SK-N-SH treated with all-trans-retinoic acid at 6 μM for 48 hours (cell line): ENCODE results near the gene SLAMF7.
"Not testable (repeated sequence)": the region's sequence is repeated elsewhere in the genome, so short reads cannot be mapped to it uniquely, and the experiment has no call there.

Experiments
- ATAC-seq: fragments of 200-7000 bp; cut with Tn5 transposase; 3 replicates; pipeline ENCODE4 v1.9.1; 2020; ENCODE audit warnings: mild to moderate bottlenecking, moderate library complexity
- ARNTL ChIP-seq: fragments of 450-650 bp; formaldehyde crosslinking; IDR thresholded peaks from 2 replicates; pipeline ENCODE4 v1.5.0; 2020; ENCODE audit warnings: low read depth, mild to moderate bottlenecking, moderate library complexity, borderline replicate concordance
- BACH2 ChIP-seq: fragments of 250-450 bp; sonication (Bioruptor Pico); IDR thresholded peaks from 2 replicates; pipeline ENCODE4 v1.9.0; 2021; ENCODE audit warnings: mild to moderate bottlenecking, borderline replicate concordance
- CSDC2 ChIP-seq: fragments of 250-450 bp; sonication (Bioruptor Pico); IDR thresholded peaks from 2 replicates; pipeline ENCODE4 v1.5.0; 2020; ENCODE audit warnings: mild to moderate bottlenecking, moderate library complexity
- GLIS3 ChIP-seq: fragments of 250-450 bp; sonication (Bioruptor Pico); IDR thresholded peaks from 2 replicates; pipeline ENCODE4 v1.5.0; 2020; ENCODE audit warnings: mild to moderate bottlenecking, moderate library complexity
- ISL1 ChIP-seq: fragments of 250-450 bp; sonication (Bioruptor Pico); IDR thresholded peaks from 2 replicates; pipeline ENCODE4 v2.1.2; 2022; ENCODE audit warnings: mild to moderate bottlenecking, moderate library complexity
- OSR1 ChIP-seq: fragments of 250-450 bp; sonication (Bioruptor Pico); IDR thresholded peaks from 2 replicates; pipeline ENCODE4 v1.8.0; 2022; ENCODE audit warnings: moderate library complexity, mild to moderate bottlenecking, inconsistent platforms
- PPARA ChIP-seq: fragments of 250-450 bp; sonication (Bioruptor Pico); IDR thresholded peaks from 2 replicates; pipeline ENCODE4 v1.5.0; 2020; ENCODE audit warnings: mild to moderate bottlenecking, borderline replicate concordance
- RARB ChIP-seq: fragments of 250-450 bp; sonication (Bioruptor Pico); IDR thresholded peaks from 2 replicates; pipeline ENCODE4 v1.8.0; 2021; ENCODE audit warnings: mild to moderate bottlenecking, moderate library complexity
- SNAI2 ChIP-seq: fragments of 250-450 bp; sonication (Bioruptor Pico); IDR thresholded peaks from 2 replicates; pipeline ENCODE4 v1.5.0; 2020; ENCODE audit warnings: mild to moderate bottlenecking, moderate library complexity
- TCF4 ChIP-seq: fragments of 250-450 bp; sonication (Bioruptor Pico); IDR thresholded peaks from 2 replicates; pipeline ENCODE4 v1.8.0; 2021; ENCODE audit warnings: mild to moderate bottlenecking, moderate library complexity, borderline replicate concordance
- TOX ChIP-seq: fragments of 250-450 bp; sonication (Bioruptor Pico); IDR thresholded peaks from 2 replicates; pipeline ENCODE4 v1.8.0; 2021; ENCODE audit warnings: mild to moderate bottlenecking, moderate library complexity, borderline replicate concordance
- ZC3H10 ChIP-seq: fragments of 250-450 bp; sonication (Bioruptor Pico); IDR thresholded peaks from 2 replicates; pipeline ENCODE4 v1.5.1; 2021; ENCODE audit warnings: mild to moderate bottlenecking, moderate library complexity
- ZFP3 ChIP-seq: fragments of 250-450 bp; sonication (Bioruptor Pico); IDR thresholded peaks from 2 replicates; pipeline ENCODE4 v1.5.0; 2020; ENCODE audit warnings: mild to moderate bottlenecking, moderate library complexity
- ZNF565 ChIP-seq: fragments of 450-650 bp; formaldehyde crosslinking; conservative IDR thresholded peaks from 2 replicates; pipeline ENCODE4 v1.5.0; 2020; ENCODE audit warnings: low read depth, mild to moderate bottlenecking, moderate library complexity
- ZNF70 ChIP-seq: fragments of 450-650 bp; formaldehyde crosslinking; IDR thresholded peaks from 2 replicates; pipeline ENCODE4 v1.5.0; 2020; ENCODE audit warnings: mild to moderate bottlenecking, moderate library complexity
- ZNF8 ChIP-seq: fragments of 450-650 bp; formaldehyde crosslinking; IDR thresholded peaks from 2 replicates; pipeline ENCODE4 v1.5.0; 2020; ENCODE audit warnings: mild to moderate bottlenecking, moderate library complexity
- TF ChIP-seq, protein P1 (sequence below): fragments of 250-450 bp; sonication (Bioruptor Pico); IDR thresholded peaks from 2 replicates; pipeline ENCODE4 v1.8.0; 2020; ENCODE audit warnings: mild to moderate bottlenecking, moderate library complexity, borderline replicate concordance
- TF ChIP-seq, protein P2 (sequence below): fragments of 250-450 bp; sonication (Bioruptor Pico); IDR thresholded peaks from 2 replicates; pipeline ENCODE4 v1.5.1; 2021; ENCODE audit warnings: mild to moderate bottlenecking, moderate library complexity
- TF ChIP-seq, protein P3 (sequence below): fragments of 250-450 bp; sonication (Bioruptor Pico); IDR thresholded peaks from 2 replicates; pipeline ENCODE4 v1.5.0; 2020; ENCODE audit warnings: mild to moderate bottlenecking, moderate library complexity
- TF ChIP-seq, protein P4 (sequence below): fragments of 250-450 bp; sonication (Bioruptor Pico); IDR thresholded peaks from 2 replicates; pipeline ENCODE4 v1.5.1; 2020; ENCODE audit warnings: low read depth, mild to moderate bottlenecking, moderate library complexity

Gene SLAMF7

DNA sequence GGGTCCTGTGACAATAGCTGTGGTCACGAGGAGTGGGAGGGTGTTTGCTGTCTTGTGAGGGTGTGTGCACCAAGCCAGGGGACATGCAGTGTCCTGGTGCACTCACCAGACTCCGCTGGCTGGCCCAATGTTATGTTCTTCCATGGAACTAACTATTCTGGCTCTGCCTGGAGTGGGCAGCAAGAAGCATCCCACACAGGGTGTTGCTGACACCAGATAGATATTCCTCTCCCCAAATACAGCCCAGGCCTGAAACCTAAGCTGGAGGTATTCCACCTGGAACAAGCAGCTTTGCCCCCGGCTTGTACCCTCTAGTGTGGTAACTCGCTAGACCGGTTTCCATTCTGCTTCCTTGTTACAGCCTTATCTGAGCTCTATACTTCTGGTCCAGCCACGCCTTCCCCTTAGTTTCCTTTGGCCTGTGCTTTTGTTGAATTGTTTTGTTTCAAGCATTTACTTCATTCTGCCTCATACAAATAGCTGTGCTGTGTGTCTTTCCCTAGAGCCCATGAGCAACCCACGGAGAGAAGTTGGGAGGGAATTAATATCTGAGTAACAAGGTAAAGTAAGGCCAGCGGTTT is 42.2 kb downstream of the SLAMF7 start (continued):
- TF ChIP-seq, protein P1, sequence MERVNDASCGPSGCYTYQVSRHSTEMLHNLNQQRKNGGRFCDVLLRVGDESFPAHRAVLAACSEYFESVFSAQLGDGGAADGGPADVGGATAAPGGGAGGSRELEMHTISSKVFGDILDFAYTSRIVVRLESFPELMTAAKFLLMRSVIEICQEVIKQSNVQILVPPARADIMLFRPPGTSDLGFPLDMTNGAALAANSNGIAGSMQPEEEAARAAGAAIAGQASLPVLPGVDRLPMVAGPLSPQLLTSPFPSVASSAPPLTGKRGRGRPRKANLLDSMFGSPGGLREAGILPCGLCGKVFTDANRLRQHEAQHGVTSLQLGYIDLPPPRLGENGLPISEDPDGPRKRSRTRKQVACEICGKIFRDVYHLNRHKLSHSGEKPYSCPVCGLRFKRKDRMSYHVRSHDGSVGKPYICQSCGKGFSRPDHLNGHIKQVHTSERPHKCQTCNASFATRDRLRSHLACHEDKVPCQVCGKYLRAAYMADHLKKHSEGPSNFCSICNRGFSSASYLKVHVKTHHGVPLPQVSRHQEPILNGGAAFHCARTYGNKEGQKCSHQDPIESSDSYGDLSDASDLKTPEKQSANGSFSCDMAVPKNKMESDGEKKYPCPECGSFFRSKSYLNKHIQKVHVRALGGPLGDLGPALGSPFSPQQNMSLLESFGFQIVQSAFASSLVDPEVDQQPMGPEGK (CRISPR knock-in tag) = no peak
- no peak for TF ChIP-seq ISL1 (CRISPR knock-in tag)

DNA sequence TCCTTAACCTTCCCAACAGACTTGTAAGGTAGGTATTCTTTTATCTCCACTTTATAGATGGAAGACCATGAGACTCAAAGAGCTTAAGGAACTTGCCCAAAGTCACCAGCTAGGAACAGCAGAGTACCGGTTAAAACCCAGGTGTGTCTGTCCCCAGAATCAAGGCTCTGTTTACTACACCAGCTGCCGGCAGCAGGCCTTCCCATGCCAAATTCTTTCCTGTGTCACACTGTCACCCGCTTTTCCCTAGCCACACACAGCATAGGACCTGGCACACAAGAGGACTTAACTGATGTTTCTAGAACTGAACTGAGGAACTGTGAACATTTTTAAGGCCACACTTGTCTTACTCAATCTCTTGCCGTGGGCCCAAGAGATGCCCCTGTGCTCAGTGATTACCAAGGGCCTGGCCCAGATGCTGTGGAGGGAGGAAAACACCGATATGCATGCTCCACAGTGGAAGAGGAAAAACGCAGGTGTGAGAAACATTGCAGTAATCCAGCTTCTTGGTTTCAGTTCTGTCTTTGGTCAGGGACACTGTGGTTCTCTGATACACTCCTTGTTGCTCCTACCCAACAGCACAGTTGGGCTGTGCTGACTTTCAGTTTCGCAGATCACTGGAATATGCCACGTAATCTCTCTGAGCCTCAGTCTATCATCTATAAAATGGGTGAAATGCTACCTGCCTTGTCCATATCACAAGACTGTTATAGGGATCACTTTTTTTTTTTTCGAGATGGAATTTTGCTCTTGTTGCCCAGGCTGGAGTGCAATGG is 43.1 kb downstream of the SLAMF7 start:
- no peak for ATAC-seq

DNA sequence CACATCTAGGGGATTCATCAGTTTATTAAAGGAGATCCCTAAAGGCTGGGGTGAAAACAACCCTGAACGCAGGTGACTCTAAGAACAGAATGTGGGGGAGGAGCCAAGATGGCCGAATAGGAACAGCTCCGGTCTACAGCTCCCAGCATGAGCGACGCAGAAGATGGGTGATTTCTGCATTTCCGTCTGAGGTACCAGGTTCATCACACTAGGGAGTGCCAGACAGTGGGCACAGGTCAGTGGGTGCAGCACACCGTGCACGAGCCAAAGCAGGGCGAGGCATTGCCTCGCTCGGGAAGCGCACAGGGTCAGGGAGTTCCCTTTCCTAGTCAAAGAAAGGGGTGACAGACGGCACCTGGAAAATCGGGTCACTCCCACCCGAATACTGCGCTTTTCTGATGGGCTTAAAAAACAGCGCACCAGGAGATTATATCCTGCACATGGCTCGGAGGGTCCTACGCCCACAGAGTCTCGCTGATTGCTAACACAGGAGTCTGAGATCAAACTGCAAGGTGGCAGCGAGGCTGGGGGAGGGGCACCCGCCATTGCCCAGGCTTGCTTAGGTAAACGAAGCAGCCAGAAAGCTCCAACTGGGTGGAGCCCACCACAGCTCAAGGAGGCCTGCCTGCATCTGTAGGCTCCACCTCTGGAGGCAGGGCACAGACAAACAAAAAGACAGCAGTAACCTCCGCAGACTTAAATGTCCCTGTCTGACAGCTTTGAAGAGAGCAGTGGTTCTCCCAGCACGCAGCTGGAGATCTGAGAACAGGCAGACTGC is 44.1 kb downstream of the SLAMF7 start:
- ATAC-seq = not testable (repeated sequence)

More for the DNA sequence above, 43.1 kb downstream of the SLAMF7 start:
- TF ChIP-seq ZNF70 (CRISPR knock-in tag) (no peak), TOX (CRISPR knock-in tag) (no peak), ZNF565 (CRISPR knock-in tag) (no peak), PPARA (no peak), TCF4 (CRISPR knock-in tag) (no peak), SNAI2 (CRISPR knock-in tag) (no peak), ZNF8 (no peak), ISL1 (CRISPR knock-in tag) (no peak)
- TF ChIP-seq, protein P2, sequence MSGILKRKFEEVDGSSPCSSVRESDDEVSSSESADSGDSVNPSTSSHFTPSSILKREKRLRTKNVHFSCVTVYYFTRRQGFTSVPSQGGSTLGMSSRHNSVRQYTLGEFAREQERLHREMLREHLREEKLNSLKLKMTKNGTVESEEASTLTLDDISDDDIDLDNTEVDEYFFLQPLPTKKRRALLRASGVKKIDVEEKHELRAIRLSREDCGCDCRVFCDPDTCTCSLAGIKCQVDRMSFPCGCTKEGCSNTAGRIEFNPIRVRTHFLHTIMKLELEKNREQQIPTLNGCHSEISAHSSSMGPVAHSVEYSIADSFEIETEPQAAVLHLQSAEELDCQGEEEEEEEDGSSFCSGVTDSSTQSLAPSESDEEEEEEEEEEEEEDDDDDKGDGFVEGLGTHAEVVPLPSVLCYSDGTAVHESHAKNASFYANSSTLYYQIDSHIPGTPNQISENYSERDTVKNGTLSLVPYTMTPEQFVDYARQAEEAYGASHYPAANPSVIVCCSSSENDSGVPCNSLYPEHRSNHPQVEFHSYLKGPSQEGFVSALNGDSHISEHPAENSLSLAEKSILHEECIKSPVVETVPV = no peak

DNA sequence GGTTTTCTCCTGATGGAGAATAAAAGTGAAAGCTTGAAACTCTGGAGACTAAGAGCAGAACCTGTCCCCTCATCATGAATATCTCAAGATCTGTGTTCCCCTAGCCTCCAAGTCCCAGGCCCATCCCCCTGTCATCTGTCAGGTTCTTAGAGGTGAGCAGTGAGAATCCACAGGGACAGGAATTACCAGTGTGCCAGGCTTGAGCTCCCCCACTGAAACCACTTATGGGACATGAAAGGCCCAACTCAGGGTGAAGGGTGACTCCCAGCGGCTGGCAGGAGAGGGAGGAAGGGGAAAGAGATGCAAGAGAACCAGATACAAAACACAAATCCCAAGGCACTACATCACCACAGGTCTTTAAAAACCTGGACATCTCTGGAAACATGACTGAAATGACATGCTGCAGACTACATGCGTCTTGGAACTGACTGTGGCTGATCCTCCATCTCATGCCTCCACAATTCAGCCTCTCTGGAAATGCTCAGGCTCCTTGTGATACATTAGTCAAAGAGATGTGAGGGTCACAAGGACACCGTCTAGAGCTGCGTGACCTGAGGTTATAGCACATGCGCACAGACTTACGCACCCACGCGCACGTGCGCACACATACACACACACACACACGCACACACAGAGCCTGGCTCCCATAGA is 50.1 kb downstream of the SLAMF7 start:
- ATAC-seq = no peak
- TF ChIP-seq, protein P3, sequence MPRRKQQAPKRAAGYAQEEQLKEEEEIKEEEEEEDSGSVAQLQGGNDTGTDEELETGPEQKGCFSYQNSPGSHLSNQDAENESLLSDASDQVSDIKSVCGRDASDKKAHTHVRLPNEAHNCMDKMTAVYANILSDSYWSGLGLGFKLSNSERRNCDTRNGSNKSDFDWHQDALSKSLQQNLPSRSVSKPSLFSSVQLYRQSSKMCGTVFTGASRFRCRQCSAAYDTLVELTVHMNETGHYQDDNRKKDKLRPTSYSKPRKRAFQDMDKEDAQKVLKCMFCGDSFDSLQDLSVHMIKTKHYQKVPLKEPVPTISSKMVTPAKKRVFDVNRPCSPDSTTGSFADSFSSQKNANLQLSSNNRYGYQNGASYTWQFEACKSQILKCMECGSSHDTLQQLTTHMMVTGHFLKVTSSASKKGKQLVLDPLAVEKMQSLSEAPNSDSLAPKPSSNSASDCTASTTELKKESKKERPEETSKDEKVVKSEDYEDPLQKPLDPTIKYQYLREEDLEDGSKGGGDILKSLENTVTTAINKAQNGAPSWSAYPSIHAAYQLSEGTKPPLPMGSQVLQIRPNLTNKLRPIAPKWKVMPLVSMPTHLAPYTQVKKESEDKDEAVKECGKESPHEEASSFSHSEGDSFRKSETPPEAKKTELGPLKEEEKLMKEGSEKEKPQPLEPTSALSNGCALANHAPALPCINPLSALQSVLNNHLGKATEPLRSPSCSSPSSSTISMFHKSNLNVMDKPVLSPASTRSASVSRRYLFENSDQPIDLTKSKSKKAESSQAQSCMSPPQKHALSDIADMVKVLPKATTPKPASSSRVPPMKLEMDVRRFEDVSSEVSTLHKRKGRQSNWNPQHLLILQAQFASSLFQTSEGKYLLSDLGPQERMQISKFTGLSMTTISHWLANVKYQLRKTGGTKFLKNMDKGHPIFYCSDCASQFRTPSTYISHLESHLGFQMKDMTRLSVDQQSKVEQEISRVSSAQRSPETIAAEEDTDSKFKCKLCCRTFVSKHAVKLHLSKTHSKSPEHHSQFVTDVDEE (CRISPR knock-in tag) = no peak
- TF ChIP-seq ZC3H10 (CRISPR knock-in tag) (no peak), BACH2 (CRISPR knock-in tag) (no peak), GLIS3 (CRISPR knock-in tag) (no peak), ZNF70 (CRISPR knock-in tag) (no peak), ZFP3 (no peak), ARNTL (CRISPR knock-in tag) (no peak), TOX (CRISPR knock-in tag) (no peak), OSR1 (CRISPR knock-in tag) (no peak), CSDC2 (CRISPR knock-in tag) (no peak), RARB (CRISPR knock-in tag) (no peak), TCF4 (CRISPR knock-in tag) (no peak), SNAI2 (CRISPR knock-in tag) (no peak)
- TF ChIP-seq, protein P1 (CRISPR knock-in tag) = no peak
- TF ChIP-seq, protein P4, sequence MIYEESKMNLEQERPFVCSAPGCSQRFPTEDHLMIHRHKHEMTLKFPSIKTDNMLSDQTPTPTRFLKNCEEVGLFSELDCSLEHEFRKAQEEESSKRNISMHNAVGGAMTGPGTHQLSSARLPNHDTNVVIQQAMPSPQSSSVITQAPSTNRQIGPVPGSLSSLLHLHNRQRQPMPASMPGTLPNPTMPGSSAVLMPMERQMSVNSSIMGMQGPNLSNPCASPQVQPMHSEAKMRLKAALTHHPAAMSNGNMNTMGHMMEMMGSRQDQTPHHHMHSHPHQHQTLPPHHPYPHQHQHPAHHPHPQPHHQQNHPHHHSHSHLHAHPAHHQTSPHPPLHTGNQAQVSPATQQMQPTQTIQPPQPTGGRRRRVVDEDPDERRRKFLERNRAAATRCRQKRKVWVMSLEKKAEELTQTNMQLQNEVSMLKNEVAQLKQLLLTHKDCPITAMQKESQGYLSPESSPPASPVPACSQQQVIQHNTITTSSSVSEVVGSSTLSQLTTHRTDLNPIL = no peak
